ENCODE measurements around the gene APPL2.

The APPL2 gene

DNA sequence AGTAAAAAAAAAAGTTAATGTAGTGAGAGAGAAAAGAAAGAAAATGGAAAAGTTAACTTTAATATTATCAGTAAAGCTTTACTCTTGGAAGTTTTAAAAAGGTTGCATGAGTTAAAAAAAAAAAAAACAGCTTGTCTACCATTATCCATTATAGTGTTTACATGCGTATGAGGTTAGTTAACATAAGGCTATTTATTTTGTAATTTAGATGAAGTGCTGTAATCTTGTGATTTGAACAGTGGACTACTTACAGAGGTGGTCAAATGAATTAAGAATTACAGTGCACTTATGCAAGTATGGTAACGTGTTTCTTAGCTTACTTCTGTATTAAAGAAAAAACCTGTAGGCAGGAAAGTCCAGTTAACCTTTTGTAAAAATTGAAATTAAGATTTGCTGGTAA lies 97.7 kb downstream of the APPL2 start:
- H3K4me2 ChIP-seq (ENCODE audit: insufficient read depth, low read length, poor library complexity, severe bottlenecking): no peak overlapping the region
- no peak overlapping the region for H3K23ac ChIP-seq (ENCODE audit: low read depth, low read length, poor library complexity)
- H2AFZ ChIP-seq (ENCODE audit: low read length): no peak overlapping the region
- no peak overlapping the region for H3K4ac ChIP-seq (ENCODE audit: low read length)
- DNase-seq (ENCODE audit: low spot score): no peak
- H3K4me1 ChIP-seq (ENCODE audit: control insufficient read depth in 2 of 2, insufficient read depth in 1 of 2, low read depth in 1 of 2, low read length in 2 of 2): no peaks in the 10 kb centered on the region
- no peak overlapping the region for H3K9ac ChIP-seq (ENCODE audit: low read depth, low read length, poor library complexity)
- H3K18ac ChIP-seq (ENCODE audit: low read length): no peak overlapping the region
- H3K14ac ChIP-seq (ENCODE audit: low read length): no peak overlapping the region
- H3K4me3 ChIP-seq (ENCODE audit: low read length in 2 of 2): no peak overlapping the region
- H3K9me3 ChIP-seq (replicated peaks in 1 of 2; ENCODE audit: control insufficient read depth in 2 of 2, insufficient read depth in 1 of 2, low read depth in 1 of 2, low read length in 2 of 2): peaks cover 0 to 12% of the 10 kb centered on the region in 2 donors
- H3K36me3 ChIP-seq (replicated peaks in 1 of 2; ENCODE audit: control insufficient read depth in 2 of 2, insufficient read depth in 2 of 2, low read length in 2 of 2): peaks cover 0 to 97% of the 10 kb centered on the region in 2 donors
- H4K91ac ChIP-seq (ENCODE audit: low read depth, low read length, poor library complexity): no peak overlapping the region
- no peak overlapping the region for H2BK5ac ChIP-seq (ENCODE audit: low read length)
- H2BK12ac ChIP-seq (ENCODE audit: low read length): no peak overlapping the region
- no peak overlapping the region for H2BK15ac ChIP-seq (ENCODE audit: low read length)
- no CpG with 5 or more reads among the region's 2 CpGs for WGBS, 2 donors (ENCODE audit: extremely low coverage in 2 of 2, insufficient read length in 2 of 2, insufficient replicate concordance in 1 of 2)
- no peak overlapping the region for H4K8ac ChIP-seq (ENCODE audit: low read depth, low read length)
- H2BK120ac ChIP-seq (ENCODE audit: low read depth, low read length): no peak overlapping the region
- no peaks in the 10 kb centered on the region for H3K27me3 ChIP-seq (ENCODE audit: control insufficient read depth in 3 of 3, insufficient read depth in 3 of 3, low read depth in 1 of 3, low read length in 3 of 3)
- no peak overlapping the region for H3K27ac ChIP-seq (replicated peaks; ENCODE audit: low read length)
- H2AK5ac ChIP-seq (ENCODE audit: low read depth, low read length): no peak overlapping the region
- H3K79me1 ChIP-seq (ENCODE audit: low read depth, low read length): no peaks in the 10 kb centered on the region

All from neuronal stem cell (in vitro differentiated cells).